HFFc6 (cell line): ENCODE measurements around the gene ARHGAP15. TPM values are rescaled to one million over a fixed set of nuclear protein-coding genes. Genes with fewer than 3 reads are reported as not detected.

Experiments
- DNase-seq: peaks from one replicate; pipeline ENCODE4 v3.0.0-alpha.2; 2018
- H3K27ac Mint-ChIP-seq: 2 replicates; pipeline ENCODE4 v1.8.0; 2020; ENCODE audit warnings: mild to moderate bottlenecking, mixed read lengths
- H3K27me3 Mint-ChIP-seq: 2 replicates; pipeline ENCODE4 v1.8.0; 2021; ENCODE audit warnings: mild to moderate bottlenecking, moderate library complexity, mixed read lengths; ENCODE audit not compliant: insufficient read depth
- H3K36me3 Mint-ChIP-seq: 2 replicates; pipeline ENCODE4 v1.8.0; 2021; ENCODE audit warnings: low read depth, mixed read lengths
- H3K4me1 Mint-ChIP-seq: 2 replicates; pipeline ENCODE4 v1.8.0; 2020; ENCODE audit warnings: low read depth, mixed read lengths
- H3K4me3 Mint-ChIP-seq: 2 replicates; pipeline ENCODE4 v1.8.0; 2020; ENCODE audit warnings: mild to moderate bottlenecking, moderate library complexity, mixed read lengths
- H3K9me3 Mint-ChIP-seq: 2 replicates; pipeline ENCODE4 v1.8.0; 2020; ENCODE audit warnings: mild to moderate bottlenecking, mixed read lengths
- CTCF ChIP-seq: fragments of 200-600 bp; sonication (generic); IDR thresholded peaks from 2 replicates; pipeline ENCODE4 v1.5.0; 2021; ENCODE audit warnings: antibody characterized with exemption, mild to moderate bottlenecking
- total RNA-seq, 6 experiments: library from RNA; stranded (reverse); fragmentation: NEBNext Ultra II Directional; extraction: Animal tissue kit (Norgen Biotek cat#: 25700); gene quantifications; 2 replicates in 1 of 6; 3 replicates in 5 of 6; pipeline ENCODE4 v1.2.3, GENCODE V29; 2021

Gene ARHGAP15
- total RNA-seq, 6 experiments from 2014 or later = not detected

GRCh38 chr2:143133783-143134182 is 4.6 kb downstream of the ARHGAP15 start:
- Mint-ChIP-seq H3K9me3 (no peaks in the 10 kb centered on the region), H3K4me3 (no peak overlapping the region), H3K36me3 (no peaks in the 10 kb centered on the region), H3K27ac (no peak overlapping the region), H3K4me1 (no peaks in the 10 kb centered on the region), H3K27me3 (no peaks in the 10 kb centered on the region)
- TF ChIP-seq CTCF = no peak
- no peak for DNase-seq

- Mint-ChIP-seq H3K4me1 (no peaks in the 10 kb centered on the region), H3K36me3 (no peaks in the 10 kb centered on the region), H3K27me3 (no peaks in the 10 kb centered on the region), H3K9me3 (no peaks in the 10 kb centered on the region), H3K4me3 (no peak overlapping the region), H3K27ac (no peak overlapping the region)
- no peak for TF ChIP-seq CTCF
- no peak for DNase-seq
These were observed 9.1 kb downstream of the ARHGAP15 start for GRCh38 chr2:143138292-143138691.

GRCh38 chr2:143139835-143140393 is 10.7 kb downstream of the ARHGAP15 start:
- H3K27me3 Mint-ChIP-seq = no peaks in the 10 kb centered on the region
- no peak overlapping the region for H3K27ac Mint-ChIP-seq
- H3K9me3 Mint-ChIP-seq = no peaks in the 10 kb centered on the region
- no peaks in the 10 kb centered on the region for H3K4me1 Mint-ChIP-seq
- no peak for DNase-seq
- TF ChIP-seq CTCF = no peak
- no peak overlapping the region for H3K4me3 Mint-ChIP-seq
- no peaks in the 10 kb centered on the region for H3K36me3 Mint-ChIP-seq

- H3K9me3 Mint-ChIP-seq = no peaks in the 10 kb centered on the region
- H3K4me3 Mint-ChIP-seq = no peak overlapping the region
- H3K27me3 Mint-ChIP-seq = no peaks in the 10 kb centered on the region
- H3K36me3 Mint-ChIP-seq = no peaks in the 10 kb centered on the region
- no peak for DNase-seq
- H3K27ac Mint-ChIP-seq = no peak overlapping the region
- TF ChIP-seq CTCF = no peak
- H3K4me1 Mint-ChIP-seq = no peaks in the 10 kb centered on the region
These were observed 11.8 kb downstream of the ARHGAP15 start for GRCh38 chr2:143140864-143141661.

GRCh38 chr2:143142598-143142997 is 13.4 kb downstream of the ARHGAP15 start:
- Mint-ChIP-seq H3K27ac (no peak overlapping the region), H3K36me3 (no peaks in the 10 kb centered on the region), H3K9me3 (no peaks in the 10 kb centered on the region), H3K4me1 (no peaks in the 10 kb centered on the region), H3K4me3 (no peak overlapping the region), H3K27me3 (no peaks in the 10 kb centered on the region)
- no peak for TF ChIP-seq CTCF
- DNase-seq = no peak
